NB4 (cell line): Measurements from ENCODE around the gene MAFG.

Source experiments
- CTCF ChIP-seq: IDR thresholded peaks from one replicate; pipeline ENCODE4 v1.5.1; 2012; ENCODE audit warnings: low read depth, low read length
- MAX ChIP-seq: IDR thresholded peaks from 2 replicates; pipeline ENCODE4 v1.6.1; 2011; ENCODE audit warnings: low read depth, low read length
- MYC ChIP-seq: IDR thresholded peaks from 2 replicates; pipeline ENCODE4 v1.6.1; 2011; ENCODE audit warnings: low read depth, low read length
- POLR2A ChIP-seq: IDR thresholded peaks from 2 replicates; pipeline ENCODE4 v1.6.1; 2011; ENCODE audit warnings: mild to moderate bottlenecking; ENCODE audit not compliant: insufficient read length; ENCODE audit errors: extremely low read depth

- TF ChIP-seq CTCF (no peak), MAX (no peak), POLR2A (no peak), MYC (no peak)
These were observed 4.8 kb downstream of the MAFG start for GRCh38 chr17:81922566-81923301.
